MM.1S (cell line): ENCODE measurements around the gene POM121C.
"Not testable (repeated sequence)": the region's sequence is repeated elsewhere in the genome, so short reads cannot be mapped to it uniquely, and the experiment has no call there.

Experiments used
- CTCF ChIP-seq: fragments of 300-600 bp; sonication (generic); IDR thresholded peaks from 2 replicates; pipeline ENCODE4 v1.5.1; 2016; ENCODE audit warnings: antibody characterized with exemption, low read length, mixed read lengths
- EZH2 ChIP-seq: fragments of 300-600 bp; sonication (generic); optimal IDR thresholded peaks from 2 replicates; pipeline ENCODE3; 2017; ENCODE audit warnings: low read depth, mild to moderate bottlenecking, antibody characterized with exemption, low read length, mixed read lengths
- EZH2phosphoT487 ChIP-seq: fragments of 300-600 bp; sonication (generic); IDR thresholded peaks from 2 replicates; pipeline ENCODE4 v1.6.1; 2018; ENCODE audit warnings: antibody characterized with exemption, low read length

GRCh38 chr7:75421798-75422710 is 64.0 kb downstream of the POM121C start:
- not testable (repeated sequence) for TF ChIP-seq CTCF, EZH2, EZH2phosphoT487
